NCI-H2171 treated with DMSO at 0.1 percent for 48 hours (cell line): ENCODE data around the gene HTRA1.

Experiments
- DNase-seq: peaks from one replicate; lab custom pipeline; 2025; lab: John Stamatoyannopoulos, UW

Gene HTRA1

DNA sequence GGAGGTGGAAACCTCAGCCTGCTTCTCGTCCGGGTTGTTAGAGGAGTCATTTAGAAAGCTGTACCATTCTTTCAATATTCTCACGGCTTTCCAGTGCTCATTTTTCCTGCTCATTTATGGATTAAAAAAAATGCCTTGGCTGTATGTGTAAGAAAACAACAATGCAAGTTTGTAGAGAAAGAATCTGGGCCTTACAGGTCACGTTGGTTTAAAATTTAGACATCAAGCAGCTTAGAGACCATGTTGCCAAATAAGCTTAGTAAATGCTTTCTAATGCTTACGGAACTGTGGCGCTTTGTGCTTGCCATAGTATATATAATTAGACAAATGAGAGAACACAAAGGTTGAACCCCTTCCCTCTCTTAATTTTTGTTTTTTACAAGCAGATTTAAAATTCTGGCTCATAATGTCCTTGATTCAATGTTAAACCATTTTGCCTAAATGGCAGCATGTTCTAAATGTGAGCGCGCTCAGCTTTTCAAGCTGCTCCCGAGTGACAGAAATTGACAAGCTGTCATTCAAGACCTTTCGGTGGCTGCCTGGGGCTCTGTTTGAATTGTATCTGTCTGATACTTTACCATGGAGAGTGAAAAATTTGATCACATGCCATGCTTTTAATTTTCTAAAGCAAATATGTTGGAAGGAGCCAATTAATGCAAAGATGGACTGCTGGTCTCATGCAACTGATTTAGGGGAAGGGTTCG is 5.8 kb upstream of the HTRA1 start:
- DNase-seq: no peak

DNA sequence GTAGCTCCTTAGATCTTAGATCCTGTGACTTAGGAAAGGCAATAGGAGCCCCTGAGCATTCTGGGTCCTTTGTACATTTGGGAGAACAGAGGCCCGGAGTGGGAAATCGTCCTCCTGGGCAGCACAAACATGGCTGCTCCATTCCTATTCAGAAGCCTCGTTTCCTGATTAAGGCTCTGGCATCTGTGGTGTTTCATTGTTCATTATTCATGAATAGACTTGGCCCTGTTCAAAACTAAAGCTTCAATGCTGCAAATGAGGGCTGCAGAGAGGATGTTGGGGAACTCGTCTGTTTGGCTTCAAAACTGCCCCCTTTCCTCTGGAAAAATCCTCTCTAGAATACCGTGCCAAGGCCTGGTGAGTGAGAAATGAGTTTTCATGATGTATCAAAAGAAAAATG is 3.4 kb upstream of the HTRA1 start:
- no peak for DNase-seq

DNA sequence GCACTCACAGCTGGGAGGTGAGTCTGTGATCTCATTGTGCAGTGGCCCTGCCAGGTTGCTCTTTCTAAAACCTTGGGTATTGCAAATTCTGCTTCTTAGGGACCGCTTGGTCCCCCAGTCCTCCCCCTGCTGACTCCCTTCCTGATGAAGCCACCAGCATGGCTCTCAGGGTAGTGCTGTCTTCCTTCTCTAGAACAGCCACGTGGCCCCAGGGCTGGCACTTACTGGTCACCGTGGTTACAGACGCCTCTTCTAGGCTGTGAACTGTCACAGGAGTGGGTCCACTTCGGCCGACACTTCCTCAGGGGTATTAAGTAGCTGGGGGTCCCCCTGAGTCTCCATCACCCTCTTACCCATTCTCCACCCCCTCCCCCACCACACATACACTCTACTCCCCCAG is 2.7 kb upstream of the HTRA1 start:
- DNase-seq: no peak

DNA sequence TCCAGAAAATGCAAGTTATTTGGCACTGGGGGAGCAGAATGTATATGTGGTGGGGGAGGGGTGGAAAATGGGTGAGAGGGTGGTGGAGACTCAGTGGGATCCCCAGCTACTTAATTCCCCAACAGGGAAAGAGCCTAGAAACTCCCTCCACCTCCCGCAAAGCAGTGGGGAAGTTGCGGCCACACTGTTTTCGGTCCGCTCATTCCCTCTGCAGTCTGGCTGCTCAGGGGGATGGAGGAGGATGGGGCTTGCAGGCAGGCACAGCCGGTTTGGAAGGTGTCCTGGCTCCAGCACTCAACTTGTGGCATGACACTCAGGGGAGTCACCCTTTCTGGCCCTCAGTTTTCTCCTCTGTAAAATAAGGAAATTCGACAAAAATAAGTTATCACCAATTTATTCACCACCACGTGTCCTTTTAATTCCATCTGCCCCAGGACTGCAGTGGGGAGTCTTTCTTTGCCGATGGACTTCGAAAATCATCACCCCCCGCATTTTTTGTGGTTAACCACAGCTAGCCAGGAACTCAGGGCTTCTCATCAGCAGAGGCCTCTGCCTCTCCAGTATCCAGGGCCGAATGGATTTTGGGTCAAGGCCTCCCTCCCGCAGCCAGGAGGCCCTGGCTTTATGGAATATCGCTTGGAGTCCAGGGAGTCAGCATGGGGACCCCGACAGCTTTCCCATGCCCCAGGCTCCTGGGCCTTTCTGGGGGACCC is 1.6 kb upstream of the HTRA1 start:
- DNase-seq: no peak

DNA sequence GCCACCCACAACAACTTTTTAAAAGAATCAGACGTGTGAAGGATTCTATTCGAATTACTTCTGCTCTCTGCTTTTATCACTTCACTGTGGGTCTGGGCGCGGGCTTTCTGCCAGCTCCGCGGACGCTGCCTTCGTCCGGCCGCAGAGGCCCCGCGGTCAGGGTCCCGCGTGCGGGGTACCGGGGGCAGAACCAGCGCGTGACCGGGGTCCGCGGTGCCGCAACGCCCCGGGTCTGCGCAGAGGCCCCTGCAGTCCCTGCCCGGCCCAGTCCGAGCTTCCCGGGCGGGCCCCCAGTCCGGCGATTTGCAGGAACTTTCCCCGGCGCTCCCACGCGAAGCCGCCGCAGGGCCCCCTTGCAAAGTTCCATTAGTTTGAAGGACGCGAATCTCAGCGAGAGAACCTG is 461 bp upstream of the HTRA1 start:
- no peak for DNase-seq

DNA sequence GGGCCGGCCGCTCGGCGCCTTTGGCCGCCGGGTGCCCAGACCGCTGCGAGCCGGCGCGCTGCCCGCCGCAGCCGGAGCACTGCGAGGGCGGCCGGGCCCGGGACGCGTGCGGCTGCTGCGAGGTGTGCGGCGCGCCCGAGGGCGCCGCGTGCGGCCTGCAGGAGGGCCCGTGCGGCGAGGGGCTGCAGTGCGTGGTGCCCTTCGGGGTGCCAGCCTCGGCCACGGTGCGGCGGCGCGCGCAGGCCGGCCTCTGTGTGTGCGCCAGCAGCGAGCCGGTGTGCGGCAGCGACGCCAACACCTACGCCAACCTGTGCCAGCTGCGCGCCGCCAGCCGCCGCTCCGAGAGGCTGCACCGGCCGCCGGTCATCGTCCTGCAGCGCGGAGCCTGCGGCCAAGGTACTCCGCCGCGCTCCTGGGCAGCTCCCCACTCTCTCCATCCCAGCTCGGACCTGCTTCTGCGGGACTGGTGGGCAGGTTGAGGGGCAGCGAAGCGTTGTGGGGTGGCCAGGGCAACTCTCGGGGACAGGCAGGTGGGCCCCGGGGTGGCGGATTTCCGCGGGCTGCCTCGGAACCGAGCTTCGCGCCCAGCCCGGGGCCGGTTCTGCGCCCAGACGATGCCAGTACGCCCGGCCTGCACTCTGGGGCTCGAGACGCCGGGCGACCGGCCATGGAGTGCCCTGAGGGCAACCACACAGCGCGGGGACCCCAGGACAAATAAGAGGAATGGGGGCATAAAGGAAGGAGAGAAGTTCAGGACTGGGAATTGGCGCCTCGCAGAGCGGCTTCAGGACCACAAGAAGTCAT is 578 bp downstream of the HTRA1 start:
- no peak for DNase-seq

DNA sequence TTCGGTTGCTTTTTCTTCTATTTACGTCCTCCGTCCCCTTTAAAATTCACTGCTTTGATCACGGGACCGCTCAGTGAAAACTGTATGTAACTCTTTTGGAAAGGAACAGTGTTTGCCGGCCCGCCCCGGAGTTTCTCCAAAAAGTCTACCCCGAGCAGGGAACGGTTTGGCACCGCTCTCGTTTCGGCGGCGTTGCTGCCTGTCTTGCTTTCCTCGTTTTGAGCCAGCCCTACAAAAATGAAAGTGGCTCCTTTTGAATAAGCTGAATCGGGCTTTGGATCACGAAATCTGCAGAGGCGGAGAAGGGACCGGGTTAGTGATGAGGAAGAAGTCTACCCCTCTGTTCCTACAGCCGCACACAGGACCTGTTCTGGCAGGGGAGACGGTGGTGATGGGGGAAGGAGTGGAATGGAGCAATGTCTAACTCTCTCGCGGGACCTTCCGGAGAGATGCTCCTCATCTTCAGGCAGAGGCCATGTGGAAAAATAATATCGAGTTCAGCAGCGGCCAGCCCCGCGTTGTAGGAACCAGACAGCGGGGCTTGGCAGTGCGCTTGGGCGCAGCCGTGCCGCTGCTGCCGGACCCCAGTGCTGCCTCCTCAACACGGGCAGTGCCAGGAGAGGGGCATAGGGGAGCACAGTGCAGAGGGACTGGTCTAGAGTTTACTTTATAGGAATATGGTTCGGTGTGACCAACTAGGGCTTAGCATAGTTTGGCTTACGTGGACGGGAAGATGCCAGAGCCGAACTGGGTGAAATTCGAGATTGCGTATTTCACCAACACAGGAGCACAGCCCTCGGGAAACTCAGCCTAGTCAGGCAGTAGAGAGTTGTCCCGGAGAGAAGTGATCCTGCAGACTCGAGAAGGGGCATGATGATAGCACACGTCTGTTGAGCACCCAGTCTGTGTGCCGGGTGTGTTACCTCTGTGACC is 1.4 kb downstream of the HTRA1 start:
- no peak for DNase-seq

DNA sequence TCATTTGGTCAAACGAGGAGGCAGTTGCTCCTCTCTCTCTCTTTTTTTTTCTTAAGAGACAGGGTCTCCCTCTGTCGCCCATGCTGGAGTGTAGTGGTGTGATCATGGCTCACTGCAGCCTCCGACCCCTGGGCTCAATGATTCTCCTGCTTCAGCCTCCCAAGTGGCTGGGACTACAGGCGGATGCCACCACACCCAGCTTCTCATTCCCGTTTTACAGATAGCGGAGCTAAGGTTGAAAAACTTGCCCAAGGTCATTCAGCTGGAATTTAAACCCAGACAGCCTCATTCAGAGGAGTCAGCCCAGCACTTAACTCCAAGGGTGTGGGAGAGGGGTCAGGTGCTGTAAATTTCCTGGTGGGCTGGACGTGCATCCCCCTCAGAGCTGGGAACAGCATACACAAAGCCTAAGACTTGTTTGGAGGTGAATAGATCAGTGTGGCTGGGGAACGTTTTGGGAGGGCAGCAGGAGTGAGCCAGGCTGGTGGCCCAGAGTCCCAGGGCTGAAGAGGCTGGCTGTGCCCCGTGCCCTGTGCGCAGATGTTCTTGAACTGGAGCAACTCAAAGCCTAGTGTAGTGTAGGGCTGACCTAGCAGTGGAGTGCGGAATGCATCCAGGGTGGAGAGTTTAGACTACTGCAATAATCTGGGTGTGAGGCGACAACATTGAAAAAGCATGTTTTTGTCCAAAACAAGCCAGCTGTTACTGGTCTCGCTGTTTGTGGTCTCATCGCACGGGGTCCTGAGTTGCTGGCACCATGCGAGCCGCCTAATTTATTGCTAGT is 2.3 kb downstream of the HTRA1 start:
- DNase-seq: no peak

DNA sequence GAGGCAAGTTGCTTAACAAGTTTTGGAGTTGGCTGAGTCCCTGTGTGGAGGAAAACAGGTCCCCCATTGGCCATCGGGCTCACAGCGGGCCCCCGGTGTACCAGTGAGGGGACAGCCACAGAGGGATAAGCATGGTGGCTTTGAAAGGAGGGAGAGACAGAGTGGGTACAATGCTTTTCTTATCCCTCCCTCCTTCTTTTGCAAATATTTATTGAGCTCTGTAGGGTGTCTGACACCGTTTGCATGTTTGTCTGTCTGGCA is 2.8 kb downstream of the HTRA1 start:
- no peak for DNase-seq

DNA sequence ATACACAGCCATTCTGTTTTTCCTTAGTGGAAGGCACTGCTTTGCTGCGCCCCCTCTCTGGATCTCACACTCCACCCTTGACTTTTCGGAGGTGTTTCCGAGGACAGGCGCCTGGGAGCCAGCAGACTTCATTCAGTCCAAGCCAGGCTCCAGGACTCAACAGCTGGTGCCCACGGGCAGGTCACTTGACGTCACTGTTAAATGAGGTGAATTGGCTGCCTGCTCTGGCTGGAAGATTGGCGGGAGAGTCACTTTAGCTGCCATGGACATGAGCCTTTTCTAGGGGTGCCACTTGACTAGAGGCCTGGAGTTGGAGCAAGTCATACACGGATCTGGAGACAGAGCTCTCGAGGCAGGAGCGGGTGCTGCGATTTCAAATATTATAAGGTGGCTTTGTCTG is 3.2 kb downstream of the HTRA1 start:
- DNase-seq: no peak

DNA sequence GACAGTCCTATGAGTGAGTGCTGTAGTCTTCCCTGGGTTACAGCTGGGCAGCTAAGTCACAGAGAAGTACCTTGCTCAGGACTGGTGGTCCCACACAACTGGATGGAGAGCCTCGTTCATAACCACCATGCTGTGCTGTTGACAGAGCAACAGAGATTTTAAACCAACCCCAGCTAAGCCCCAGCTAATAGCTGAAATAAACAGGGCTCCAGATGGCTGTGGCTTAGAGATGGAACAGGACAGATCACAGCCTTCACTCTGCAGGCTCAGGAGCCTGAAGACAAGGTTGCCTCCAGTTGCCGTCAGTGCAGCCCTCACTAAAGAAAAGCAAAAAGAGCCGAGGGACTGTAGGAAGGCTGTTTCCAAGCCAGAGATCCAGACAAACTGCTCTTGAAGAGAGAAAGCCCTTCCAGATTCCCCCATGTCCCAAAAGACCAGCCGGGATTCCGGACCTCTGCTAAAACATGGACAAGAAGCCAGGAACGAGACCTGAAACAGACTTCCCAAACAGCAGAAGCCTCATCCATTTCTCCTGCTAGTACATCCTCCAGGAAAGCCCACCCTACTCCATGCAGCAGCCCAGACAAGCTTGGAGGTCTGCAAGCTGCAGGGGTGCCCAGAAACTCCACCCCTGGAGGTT is 4.2 kb downstream of the HTRA1 start:
- DNase-seq: no peak

DNA sequence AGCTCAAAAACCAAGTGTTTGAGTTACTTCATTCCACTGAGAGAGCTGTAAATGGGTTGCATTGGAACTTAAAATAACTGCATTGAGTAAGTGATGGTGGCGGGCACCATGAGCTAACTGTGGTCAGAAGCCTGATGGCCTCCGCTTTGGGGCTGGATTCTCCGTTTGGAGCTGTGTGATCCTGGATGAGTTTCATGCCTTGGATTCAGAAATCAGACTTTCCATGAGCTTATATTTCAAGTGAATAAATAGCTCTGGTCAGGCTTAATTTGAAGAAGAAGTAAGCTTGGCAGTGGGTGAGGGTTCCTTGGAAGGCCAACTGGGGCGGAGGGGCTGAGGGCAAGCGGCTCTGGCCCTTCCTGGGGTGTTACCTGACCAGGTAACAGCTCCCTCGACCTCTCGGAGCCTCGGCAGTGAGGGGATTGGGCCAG is 5.6 kb downstream of the HTRA1 start:
- DNase-seq: no peak

DNA sequence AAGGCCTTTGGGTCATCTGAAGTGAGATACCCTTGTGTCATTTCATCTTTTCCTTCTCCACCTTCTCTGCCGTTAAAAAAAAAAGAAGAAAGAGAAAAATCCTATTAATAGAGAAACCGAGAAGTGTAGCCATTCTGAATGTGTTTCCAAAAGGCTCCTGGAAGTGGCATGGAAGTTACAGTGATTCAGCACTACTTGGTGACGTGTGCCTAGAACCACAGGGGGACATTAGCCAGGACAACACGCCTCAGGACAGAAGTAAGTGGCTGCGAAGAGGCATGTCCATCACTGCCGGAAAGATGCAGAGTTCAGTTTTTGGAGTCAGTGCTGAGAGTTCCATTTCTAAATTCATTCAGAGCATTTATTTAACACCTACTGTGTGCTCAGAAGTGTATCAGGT is 6.3 kb downstream of the HTRA1 start:
- DNase-seq: no peak

DNA sequence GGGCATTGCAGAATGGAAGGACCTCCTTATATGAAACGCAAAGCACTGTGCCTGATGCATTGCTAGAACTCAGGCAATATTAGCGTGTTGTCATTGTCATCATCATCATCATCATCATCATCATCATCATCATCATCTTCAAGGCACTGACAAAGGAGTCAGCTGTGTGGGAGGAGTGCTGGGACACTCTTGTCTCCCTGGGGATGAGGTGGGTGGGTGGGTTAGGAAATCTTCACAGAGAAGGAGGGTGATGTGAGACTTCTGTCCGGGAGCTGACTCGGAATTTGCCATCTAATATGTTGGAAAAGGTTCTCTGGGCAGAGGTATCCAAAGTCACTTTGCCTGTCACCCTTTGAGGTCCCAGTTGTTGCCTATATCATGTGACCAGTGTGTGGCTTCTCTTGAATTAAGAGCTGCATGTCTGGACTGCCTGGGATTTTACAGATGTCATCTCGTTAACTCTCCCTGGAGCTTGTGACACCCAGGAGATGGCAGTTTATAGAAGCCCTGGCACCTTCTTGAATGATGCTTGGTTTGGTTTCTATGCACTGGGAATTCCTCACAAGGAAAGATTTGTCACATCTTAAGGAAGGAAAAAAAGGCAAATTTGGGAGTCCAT is 7.1 kb downstream of the HTRA1 start:
- DNase-seq: peak; percentile 8

DNA sequence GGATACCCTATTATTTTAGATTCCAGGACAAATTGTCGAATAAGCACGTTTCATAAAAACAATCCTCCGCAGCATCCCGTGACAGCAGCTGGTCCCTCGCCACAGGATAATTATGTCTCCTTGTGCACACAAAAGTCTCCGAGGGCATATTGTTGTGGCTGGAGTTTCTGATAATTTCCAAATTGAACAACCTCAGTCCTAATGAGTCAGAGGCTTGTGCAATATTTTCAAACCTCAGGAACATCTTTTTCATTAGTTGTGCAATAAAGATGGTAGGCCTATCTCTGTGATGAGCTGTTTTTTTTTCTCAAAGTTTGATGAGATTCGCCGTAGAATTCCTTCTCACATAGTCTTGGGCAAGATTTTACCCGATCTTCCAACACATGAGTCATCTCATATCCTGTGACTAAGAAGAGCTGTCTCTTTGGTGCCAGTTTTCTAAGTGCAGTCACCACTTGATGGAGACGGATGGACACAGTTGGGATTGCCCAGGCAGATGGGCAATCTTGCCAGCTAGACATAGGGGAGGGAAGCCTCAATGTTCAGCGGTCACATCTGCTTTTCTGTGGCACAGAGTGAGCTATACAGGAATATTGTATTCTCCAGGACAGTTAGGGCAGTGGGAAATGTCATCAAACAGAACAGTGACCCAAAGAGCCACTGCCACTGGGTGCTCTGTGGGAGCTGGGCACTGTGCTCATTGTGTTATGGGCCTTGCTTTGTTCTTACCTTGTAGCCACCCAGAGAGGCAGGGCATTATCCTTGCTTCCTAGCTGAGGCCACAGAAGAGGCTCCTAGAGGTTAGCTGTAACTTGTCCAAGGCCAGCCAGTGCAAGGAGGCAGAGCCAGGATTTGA is 7.8 kb downstream of the HTRA1 start:
- DNase-seq: peak; percentile 5

DNA sequence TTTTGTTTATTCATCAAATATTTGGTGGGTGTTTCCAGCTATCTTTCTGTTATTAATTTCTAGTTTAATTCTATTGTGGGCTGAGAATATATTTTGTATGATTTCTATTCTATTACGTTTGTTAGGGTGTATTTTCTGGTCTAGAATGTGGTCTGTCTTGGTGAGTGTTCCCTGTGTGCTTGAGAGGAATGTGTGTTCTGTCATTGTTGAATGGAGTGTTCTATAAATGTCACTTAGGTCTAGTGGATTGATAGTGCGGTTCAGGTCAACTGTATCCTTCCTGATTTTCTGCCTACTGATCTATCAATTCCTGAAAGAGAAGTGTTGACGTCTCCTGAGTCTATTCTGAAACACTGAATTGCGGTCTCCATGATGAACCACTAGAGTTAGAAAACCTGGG is 8.5 kb downstream of the HTRA1 start:
- DNase-seq: no peak

DNA sequence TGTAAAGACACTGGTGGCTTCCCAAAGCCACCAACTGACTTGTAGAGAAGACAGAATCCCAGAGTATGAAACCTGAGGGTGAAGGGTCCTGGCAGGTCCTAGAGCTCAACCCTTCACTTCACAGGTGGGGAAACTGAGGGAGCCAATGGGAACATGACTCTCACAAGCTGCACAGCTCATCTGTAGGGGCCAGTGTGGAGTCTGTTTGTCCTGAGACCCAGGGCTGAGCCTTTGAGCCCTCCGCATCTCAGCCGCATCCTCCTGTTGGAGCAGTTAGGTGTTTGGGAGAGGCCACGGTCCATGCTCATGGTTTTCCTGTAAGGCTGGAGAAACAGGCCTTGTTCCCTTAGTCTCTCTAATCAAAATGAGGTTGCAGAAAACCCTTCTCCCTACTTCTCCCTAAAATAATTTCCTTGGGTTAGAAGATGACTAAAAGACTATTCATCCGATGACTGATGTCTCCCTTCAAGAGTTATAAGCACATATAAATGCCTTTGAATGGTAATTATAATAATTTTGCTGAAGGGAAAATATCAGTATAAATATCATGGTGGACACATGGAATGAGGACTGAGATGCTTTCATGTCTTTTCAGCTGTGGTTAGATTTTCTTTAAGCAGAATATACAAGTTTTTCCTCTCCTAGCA is 10.3 kb downstream of the HTRA1 start:
- no peak for DNase-seq

DNA sequence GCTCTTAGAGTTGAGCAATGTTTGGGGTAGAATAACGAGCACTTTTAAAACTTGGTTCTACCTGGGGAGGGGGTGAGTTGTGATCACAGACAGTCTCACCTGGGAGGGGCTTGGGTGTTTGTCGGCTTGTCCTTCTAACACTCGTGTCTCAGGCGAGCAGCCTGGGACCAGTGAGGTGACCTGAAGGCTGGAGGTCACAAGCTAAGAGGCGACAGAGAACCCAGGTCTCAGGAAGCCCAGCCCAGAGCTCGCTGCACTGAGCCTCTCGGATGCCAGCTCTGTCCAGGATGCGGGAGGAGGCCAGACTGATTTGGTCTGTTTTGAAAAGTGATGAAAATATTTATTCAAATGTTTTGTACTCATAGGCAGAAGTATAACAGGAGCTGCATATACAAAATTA is 11.8 kb downstream of the HTRA1 start:
- no peak for DNase-seq
